Keratinocyte (primary cell): Measurements from ENCODE around the gene WEE2. TPM values are rescaled to one million over a fixed set of nuclear protein-coding genes. Genes with fewer than 3 reads are reported as not detected.

Experiments
- DNase-seq: peaks from one replicate; pipeline ENCODE4 v3.0.0-alpha.2; 2011; ENCODE audit warnings: low read depth, missing footprints, low spot score
- FAIRE-seq: peaks from 2 replicates; lab custom pipeline; 2011; peaks lifted over from hg19 to GRCh38; lab: Jason Lieb, UNC
- H2AFZ ChIP-seq: 2 replicates; pipeline ENCODE4 v1.6.0; 2012; ENCODE audit warnings: low read length, control low read depth, inconsistent platforms; ENCODE audit not compliant: control insufficient read depth
- H3K27ac ChIP-seq: 2 replicates; pipeline ENCODE4 v1.5.1; 2011; ENCODE audit warnings: low read length; ENCODE audit not compliant: control insufficient read depth, insufficient read depth
- H3K27me3 ChIP-seq: 3 replicates; pipeline ENCODE4 v1.6.0; 2011; ENCODE audit warnings: low read length; ENCODE audit not compliant: control insufficient read depth, insufficient read depth; ENCODE audit errors: extremely low read depth
- H3K36me3 ChIP-seq, 2 experiments: 2 replicates in 1 of 2; 3 replicates in 1 of 2; pipeline ENCODE4 v1.5.1; 2011; ENCODE audit warnings: low read length in 2 of 2, mild to moderate bottlenecking in 1 of 2; ENCODE audit not compliant: control insufficient read depth in 2 of 2, insufficient read depth in 2 of 2; ENCODE audit errors: extremely low read depth in 1 of 2
- H3K4me1 ChIP-seq: 3 replicates; pipeline ENCODE4 v1.5.1; 2011; ENCODE audit warnings: low read length; ENCODE audit not compliant: control insufficient read depth, insufficient read depth; ENCODE audit errors: extremely low read depth
- H3K4me2 ChIP-seq: 3 replicates; pipeline ENCODE4 v1.6.0; 2011; ENCODE audit warnings: low read depth, low read length; ENCODE audit not compliant: control insufficient read depth, insufficient read depth; ENCODE audit errors: extremely low read depth
- H3K4me3 ChIP-seq, 3 experiments: fragments of 200-600 bp in 1 of 3; sonication (generic) in 1 of 3; 2 replicates in 2 of 3; 3 replicates in 1 of 3; pipeline ENCODE4 v1.5.1; 2011 to 2016; ENCODE audit warnings: low read length in 3 of 3, mild to moderate bottlenecking in 3 of 3, control low read depth in 2 of 3, inconsistent platforms in 1 of 3, low read depth in 1 of 3, mixed read lengths in 1 of 3, mixed run types in 1 of 3, moderate library complexity in 1 of 3; ENCODE audit not compliant: control insufficient read depth in 2 of 3, insufficient read depth in 2 of 3; ENCODE audit errors: extremely low read depth in 1 of 3
- H3K79me2 ChIP-seq: 2 replicates; pipeline ENCODE4 v1.6.0; 2012; ENCODE audit warnings: low read length; ENCODE audit not compliant: control insufficient read depth, insufficient read depth
- H3K9ac ChIP-seq: 3 replicates; pipeline ENCODE4 v1.6.0; 2011; ENCODE audit warnings: low read length; ENCODE audit not compliant: control insufficient read depth, insufficient read depth; ENCODE audit errors: extremely low read depth
- H3K9me1 ChIP-seq: 3 replicates; pipeline ENCODE4 v1.6.0; 2011; ENCODE audit warnings: low read length; ENCODE audit not compliant: control insufficient read depth, insufficient read depth; ENCODE audit errors: extremely low read depth
- H3K9me3 ChIP-seq: 2 replicates; pipeline ENCODE4 v1.5.1; 2012; ENCODE audit warnings: low read depth, low read length; ENCODE audit not compliant: control insufficient read depth
- H4K20me1 ChIP-seq: 3 replicates; pipeline ENCODE4 v1.6.0; 2011; ENCODE audit warnings: low read length; ENCODE audit not compliant: control insufficient read depth, insufficient read depth; ENCODE audit errors: extremely low read depth
- EZH2 ChIP-seq: IDR thresholded peaks from one replicate; pipeline ENCODE4 v1.6.1; 2012; ENCODE audit warnings: inconsistent platforms, mild to moderate bottlenecking, low read length, moderate library complexity
- dilution Hi-C: fragments of 300-500 bp; cut with MboI; formaldehyde crosslinking; loops from one replicate; pipeline ENCODE4 v1.7.0; 2020; ENCODE audit warnings: low sequenced_read_pairs; ENCODE audit not compliant: extremely low pct_ligation_motif_present
- polyA plus RNA-seq, 5 experiments: library from polyadenylated mRNA; depleted of rRNA in 3 of 5; stranded (reverse) in 3 of 5; stranded (forward) in 1 of 5; unstranded in 1 of 5; fragments of >200 nt; gene quantifications; 1 replicate in 1 of 5; 2 replicates in 3 of 5; 3 replicates in 1 of 5; pipeline versions ENCODE4 v1.2.1 to v1.2.3, GENCODE V29; 2011 to 2012; ENCODE audit warnings: missing spikeins in 2 of 5, low read depth in 1 of 5, low replicate concordance in 1 of 5
- TF ChIP-seq, protein P1 (sequence below), 3 experiments: IDR thresholded peaks in 1 of 3; conservative IDR thresholded peaks in 1 of 3; optimal IDR thresholded peaks in 1 of 3; 2 replicates in 2 of 3; 3 replicates in 1 of 3; pipeline versions ENCODE3 to v1.5.1; 2011; ENCODE audit warnings: low read length in 3 of 3, mild to moderate bottlenecking in 3 of 3, moderate library complexity in 2 of 3, control low read depth in 1 of 3, inconsistent platforms in 1 of 3; ENCODE audit not compliant: insufficient read depth in 2 of 3; ENCODE audit errors: extremely low read depth in 1 of 3

Gene WEE2
- polyA plus RNA-seq, 1 donor (not counting 4 experiments of a cell fraction or from before 2014, with no cell fraction given) = not detected

- H2AFZ ChIP-seq = no peak overlapping the region
- FAIRE-seq (no peak), DNase-seq (no peak)
- no peaks in the 10 kb centered on the region for H3K27me3 ChIP-seq
- no peaks in the 10 kb centered on the region for H3K9me3 ChIP-seq
- no peaks in the 10 kb centered on the region for H3K9me1 ChIP-seq
- no peak overlapping the region for H3K9ac ChIP-seq
- dilution Hi-C loops = no loop called here
- H3K4me3 ChIP-seq = no peak overlapping the region
- TF ChIP-seq, protein P1, sequence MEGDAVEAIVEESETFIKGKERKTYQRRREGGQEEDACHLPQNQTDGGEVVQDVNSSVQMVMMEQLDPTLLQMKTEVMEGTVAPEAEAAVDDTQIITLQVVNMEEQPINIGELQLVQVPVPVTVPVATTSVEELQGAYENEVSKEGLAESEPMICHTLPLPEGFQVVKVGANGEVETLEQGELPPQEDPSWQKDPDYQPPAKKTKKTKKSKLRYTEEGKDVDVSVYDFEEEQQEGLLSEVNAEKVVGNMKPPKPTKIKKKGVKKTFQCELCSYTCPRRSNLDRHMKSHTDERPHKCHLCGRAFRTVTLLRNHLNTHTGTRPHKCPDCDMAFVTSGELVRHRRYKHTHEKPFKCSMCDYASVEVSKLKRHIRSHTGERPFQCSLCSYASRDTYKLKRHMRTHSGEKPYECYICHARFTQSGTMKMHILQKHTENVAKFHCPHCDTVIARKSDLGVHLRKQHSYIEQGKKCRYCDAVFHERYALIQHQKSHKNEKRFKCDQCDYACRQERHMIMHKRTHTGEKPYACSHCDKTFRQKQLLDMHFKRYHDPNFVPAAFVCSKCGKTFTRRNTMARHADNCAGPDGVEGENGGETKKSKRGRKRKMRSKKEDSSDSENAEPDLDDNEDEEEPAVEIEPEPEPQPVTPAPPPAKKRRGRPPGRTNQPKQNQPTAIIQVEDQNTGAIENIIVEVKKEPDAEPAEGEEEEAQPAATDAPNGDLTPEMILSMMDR (optimal IDR thresholded peaks at IDR 0.05 in 1 of 3, IDR thresholded peaks at IDR 0.05 in 1 of 3, conservative IDR thresholded peaks at IDR 0.05 in 1 of 3; ENCODE audit: extremely low read depth in 1 of 3, insufficient read depth in 2 of 3, low read length in 3 of 3) = no peak
- no peak for TF ChIP-seq EZH2
- no peak overlapping the region for H3K4me2 ChIP-seq
- no peak overlapping the region for H3K27ac ChIP-seq
- H3K4me1 ChIP-seq = no peaks in the 10 kb centered on the region
- H4K20me1 ChIP-seq = peaks cover 2% of the 10 kb centered on the region
- no peaks in the 10 kb centered on the region for H3K36me3 ChIP-seq
- no peaks in the 10 kb centered on the region for H3K79me2 ChIP-seq
Observed at GRCh38 chr7:141715018-141715417, 6.9 kb downstream of the WEE2 start.

GRCh38 chr7:141715794-141716689 is 7.9 kb downstream of the WEE2 start:
- H3K9me3 ChIP-seq = no peaks in the 10 kb centered on the region
- H3K9me1 ChIP-seq = no peaks in the 10 kb centered on the region
- no peak for FAIRE-seq
- TF ChIP-seq, protein P1 (optimal IDR thresholded peaks at IDR 0.05 in 1 of 3, IDR thresholded peaks at IDR 0.05 in 1 of 3, conservative IDR thresholded peaks at IDR 0.05 in 1 of 3; ENCODE audit: extremely low read depth in 1 of 3, insufficient read depth in 2 of 3, low read length in 3 of 3) = no peak
- no peak for TF ChIP-seq EZH2
- no peaks in the 10 kb centered on the region for H3K4me1 ChIP-seq
- H3K79me2 ChIP-seq = no peaks in the 10 kb centered on the region
- dilution Hi-C loops = no loop called here
- peaks cover 2% of the 10 kb centered on the region for H4K20me1 ChIP-seq
- no peak overlapping the region for H3K4me3 ChIP-seq
- no peak overlapping the region for H3K9ac ChIP-seq
- DNase-seq = no peak
- H3K27ac ChIP-seq = no peak overlapping the region
- H3K4me2 ChIP-seq = no peak overlapping the region
- H3K36me3 ChIP-seq = no peaks in the 10 kb centered on the region
- no peak overlapping the region for H2AFZ ChIP-seq
- no peaks in the 10 kb centered on the region for H3K27me3 ChIP-seq
